D721Med (cell line): ENCODE measurements around the gene SLC7A6.

Source experiments
- DNase-seq: peaks from one replicate; pipeline ENCODE4 v3.0.0; 2011; ENCODE audit warnings: low spot score; ENCODE audit not compliant: insufficient read length
- FAIRE-seq: peaks from 2 replicates; lab custom pipeline; 2011; peaks lifted over from hg19 to GRCh38; lab: Jason Lieb, UNC
- CTCF ChIP-seq: IDR thresholded peaks from 2 replicates; pipeline ENCODE4 v1.5.1; 2012; ENCODE audit warnings: mild to moderate bottlenecking, control low read depth; ENCODE audit not compliant: insufficient read depth; ENCODE audit errors: missing control alignments

Gene SLC7A6

GRCh38 chr16:68310437-68310773 lies 46.1 kb downstream of the SLC7A6 start:
- FAIRE-seq (no peak), DNase-seq (no peak)
- no peak for TF ChIP-seq CTCF

- no peak for FAIRE-seq
Measured at GRCh38 chr16:68310774-68311511, 46.6 kb downstream of the SLC7A6 start, which contains the start of the genes PRMT7 and SLC7A6OS. TSS of gene PRMT7 (plus strand) at chr16:68311019. CDS start at chr16:68315980, 4,961 bp downstream. TSS of gene SLC7A6OS (minus strand) at chr16:68310946. CDS start at chr16:68310926, 20 bp downstream.

GRCh38 chr16:68313116-68313515 lies 48.8 kb downstream of the SLC7A6 start:
- DNase-seq (no peak), FAIRE-seq (no peak)
- TF ChIP-seq CTCF: no peak

More at GRCh38 chr16:68310774-68311511, 46.6 kb downstream of the SLC7A6 start, which contains the start of the genes PRMT7 and SLC7A6OS:
- peak; percentile 69 for DNase-seq
- TF ChIP-seq CTCF: no peak

- TF ChIP-seq CTCF: no peak
- FAIRE-seq: no peak
Measured at GRCh38 chr16:68319185-68319908, 55.0 kb downstream of the SLC7A6 start.

GRCh38 chr16:68324336-68324735 lies 60.0 kb downstream of the SLC7A6 start:
- FAIRE-seq (no peak), DNase-seq (no peak)
- no peak for TF ChIP-seq CTCF

More at GRCh38 chr16:68319185-68319908, 55.0 kb downstream of the SLC7A6 start:
- no peak for DNase-seq

- FAIRE-seq (no peak), DNase-seq (no peak)
- TF ChIP-seq CTCF: no peak
Measured at GRCh38 chr16:68324780-68325357, 60.5 kb downstream of the SLC7A6 start.
